Measurements from ENCODE around the gene PAQR4.

DNA sequence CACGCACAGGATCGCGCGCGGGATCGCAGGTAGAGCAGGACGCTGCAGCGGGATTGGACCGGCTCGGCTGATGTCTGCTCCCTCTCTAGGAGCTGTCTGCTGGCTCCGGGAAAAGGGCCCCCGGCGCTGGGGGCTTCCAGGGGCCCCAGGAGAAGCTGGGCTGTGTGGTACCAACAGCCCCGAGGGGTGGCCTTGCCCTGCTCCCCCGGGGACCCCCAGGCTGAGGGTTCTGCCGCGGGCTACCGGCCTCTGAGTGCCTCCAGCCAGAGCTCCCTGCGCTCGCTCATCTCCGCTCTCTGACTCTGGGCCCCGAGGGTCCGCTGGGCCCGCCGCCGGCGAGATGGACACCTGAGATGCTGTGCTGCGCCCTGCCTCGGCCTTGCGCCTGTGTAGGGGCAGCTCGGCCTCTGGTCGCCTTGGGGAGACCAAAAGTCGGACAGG lies 1.4 kb upstream of the PAQR4 start:
- TF ChIP-seq, protein P1, sequence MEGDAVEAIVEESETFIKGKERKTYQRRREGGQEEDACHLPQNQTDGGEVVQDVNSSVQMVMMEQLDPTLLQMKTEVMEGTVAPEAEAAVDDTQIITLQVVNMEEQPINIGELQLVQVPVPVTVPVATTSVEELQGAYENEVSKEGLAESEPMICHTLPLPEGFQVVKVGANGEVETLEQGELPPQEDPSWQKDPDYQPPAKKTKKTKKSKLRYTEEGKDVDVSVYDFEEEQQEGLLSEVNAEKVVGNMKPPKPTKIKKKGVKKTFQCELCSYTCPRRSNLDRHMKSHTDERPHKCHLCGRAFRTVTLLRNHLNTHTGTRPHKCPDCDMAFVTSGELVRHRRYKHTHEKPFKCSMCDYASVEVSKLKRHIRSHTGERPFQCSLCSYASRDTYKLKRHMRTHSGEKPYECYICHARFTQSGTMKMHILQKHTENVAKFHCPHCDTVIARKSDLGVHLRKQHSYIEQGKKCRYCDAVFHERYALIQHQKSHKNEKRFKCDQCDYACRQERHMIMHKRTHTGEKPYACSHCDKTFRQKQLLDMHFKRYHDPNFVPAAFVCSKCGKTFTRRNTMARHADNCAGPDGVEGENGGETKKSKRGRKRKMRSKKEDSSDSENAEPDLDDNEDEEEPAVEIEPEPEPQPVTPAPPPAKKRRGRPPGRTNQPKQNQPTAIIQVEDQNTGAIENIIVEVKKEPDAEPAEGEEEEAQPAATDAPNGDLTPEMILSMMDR (IDR thresholded peaks at IDR 0.05; ENCODE audit: low read depth, low read length), result no peak
- TF ChIP-seq POLR2A (IDR thresholded peaks at IDR 0.05; ENCODE audit: extremely low read depth, insufficient read length), result no peak

Measured in NB4 (cell line).